NAMALWA (cell line): ENCODE data around the gene CABLES1.
"Not testable (repeated sequence)": the region's sequence is repeated elsewhere in the genome, so short reads cannot be mapped to it uniquely, and the experiment has no call there.

Experiments used
- DNase-seq: peaks from one replicate; pipeline ENCODE4 v3.0.0-alpha.2; 2015; ENCODE audit warnings: low spot score

The CABLES1 gene

GRCh38 chr18:23141104-23141999, 6.1 kb downstream of the CABLES1 start:
- DNase-seq: no peak

GRCh38 chr18:23142251-23142929, 7.1 kb downstream of the CABLES1 start:
- DNase-seq: no peak

- no peak for DNase-seq
Observed at GRCh38 chr18:23143016-23143814, 7.9 kb downstream of the CABLES1 start.

DNA sequence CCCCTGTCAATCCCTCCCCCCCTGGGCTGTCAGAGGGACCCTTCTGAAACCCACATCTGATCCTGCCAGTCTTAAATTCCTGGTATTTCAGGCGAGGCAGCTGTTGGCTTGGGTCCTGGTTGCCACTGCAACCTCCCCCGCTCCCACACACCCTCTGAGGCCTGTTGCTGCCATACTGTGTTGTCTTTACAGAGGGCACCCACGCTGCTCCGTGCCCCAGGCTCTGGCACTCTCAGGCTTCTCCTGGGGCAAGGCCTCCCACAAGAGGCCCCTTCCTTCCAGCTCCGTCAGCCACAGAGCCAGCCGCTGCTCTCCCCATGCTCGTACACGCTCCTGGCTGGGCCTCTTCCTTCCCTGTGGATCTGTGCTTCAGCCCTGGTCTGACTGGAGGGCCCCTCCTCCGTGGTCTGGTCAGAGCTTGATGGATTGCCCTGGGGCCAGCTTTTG, 8.6 kb downstream of the CABLES1 start:
- no peak for DNase-seq

DNA sequence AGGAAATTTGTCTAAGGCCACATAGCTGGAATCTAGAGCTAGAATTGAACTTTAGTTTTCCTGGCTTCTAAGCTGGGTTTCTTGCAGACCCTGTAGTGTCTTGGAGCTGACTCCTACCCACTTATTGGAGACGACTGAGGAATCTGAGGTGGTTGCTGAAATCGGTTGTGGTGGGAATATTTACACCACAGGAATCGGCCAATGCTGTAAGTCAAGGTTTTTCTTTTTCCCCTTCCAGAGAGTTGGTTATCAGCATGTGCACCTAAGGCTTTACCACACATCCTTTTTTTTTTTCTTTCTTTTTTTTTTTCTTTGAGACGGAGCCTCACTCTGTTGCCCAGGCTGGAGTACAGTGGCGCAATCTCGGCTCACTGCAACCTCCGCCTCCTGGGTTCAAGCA, 9.4 kb downstream of the CABLES1 start:
- DNase-seq: no peak

DNA sequence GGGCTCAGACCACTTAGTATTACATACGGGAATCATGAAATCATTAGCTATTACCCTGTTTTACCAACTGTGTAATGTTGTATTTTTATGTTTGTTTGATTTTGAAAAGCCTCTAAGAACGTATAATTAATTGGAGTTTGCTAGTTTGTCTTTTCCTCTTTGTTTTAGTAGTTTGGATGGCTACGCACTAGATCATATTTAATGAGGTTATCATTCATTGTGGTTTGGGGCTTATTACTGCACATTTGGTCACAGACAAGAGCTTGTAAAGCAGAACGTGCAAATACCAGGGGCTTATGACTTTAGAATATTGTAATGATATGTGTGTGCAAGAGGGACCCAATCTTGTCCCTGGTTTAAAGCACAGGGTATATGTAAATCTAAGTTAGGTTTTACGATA, 10.3 kb downstream of the CABLES1 start:
- DNase-seq: no peak

- DNase-seq: no peak
Observed at GRCh38 chr18:23146861-23147469, 11.7 kb downstream of the CABLES1 start.

- DNase-seq: no peak
Observed at GRCh38 chr18:23148382-23148781, 13.1 kb downstream of the CABLES1 start.

GRCh38 chr18:23149570-23149969, 14.3 kb downstream of the CABLES1 start:
- no peak for DNase-seq

GRCh38 chr18:23151414-23152099, 16.3 kb downstream of the CABLES1 start:
- no peak for DNase-seq

- no peak for DNase-seq
Observed at GRCh38 chr18:23154030-23154429, 18.7 kb downstream of the CABLES1 start.

DNA sequence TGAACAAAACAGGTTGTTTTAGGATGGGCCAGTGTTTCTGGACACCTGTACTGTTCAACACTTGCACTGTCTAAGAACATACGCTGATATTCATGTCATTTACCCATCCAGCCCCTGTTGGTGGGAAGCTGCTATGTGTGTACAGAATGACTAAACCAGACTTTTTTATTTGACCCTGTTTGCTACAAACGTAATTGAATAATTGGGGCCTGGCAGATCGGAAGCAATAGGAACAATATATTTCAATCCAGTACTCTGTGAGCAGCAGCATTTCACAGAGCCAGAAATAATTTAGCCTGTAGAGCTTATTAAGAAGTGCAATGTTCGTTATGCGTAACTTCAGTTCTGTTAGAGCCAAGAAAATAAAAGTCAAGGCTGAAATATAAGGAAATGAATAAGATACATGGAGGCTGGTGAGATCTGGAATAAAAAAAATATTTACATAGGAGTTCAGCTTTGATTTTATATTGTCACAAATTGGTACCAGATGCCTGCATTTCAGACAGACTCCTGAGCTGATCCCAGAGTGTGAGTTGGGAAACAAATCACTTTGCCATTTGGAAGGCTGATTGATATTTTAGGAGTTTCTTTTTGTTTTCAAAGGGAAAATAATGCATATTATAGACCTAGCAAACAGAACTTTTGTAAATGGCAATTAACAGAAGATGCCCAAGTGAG, 19.7 kb downstream of the CABLES1 start:
- no peak for DNase-seq

DNA sequence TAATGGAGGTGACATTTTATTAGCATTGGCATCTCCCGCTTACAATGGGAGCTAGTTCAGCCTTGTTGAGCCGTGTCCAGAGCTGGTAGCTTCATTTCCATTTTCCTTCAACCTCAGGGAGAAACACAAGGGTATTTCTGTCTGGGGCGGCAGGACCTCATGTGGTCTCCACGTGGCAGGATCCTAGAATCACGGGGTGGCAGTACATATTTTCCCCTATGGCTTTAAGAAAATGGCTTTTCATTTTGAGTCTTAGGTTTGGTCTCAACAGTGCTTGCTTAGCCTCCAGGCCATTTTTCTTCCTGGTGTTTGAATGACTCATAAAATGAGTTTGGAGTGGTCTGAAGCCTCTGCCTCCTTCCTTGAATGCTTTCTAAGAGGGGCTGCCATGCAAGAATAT, 20.3 kb downstream of the CABLES1 start:
- DNase-seq: no peak

DNA sequence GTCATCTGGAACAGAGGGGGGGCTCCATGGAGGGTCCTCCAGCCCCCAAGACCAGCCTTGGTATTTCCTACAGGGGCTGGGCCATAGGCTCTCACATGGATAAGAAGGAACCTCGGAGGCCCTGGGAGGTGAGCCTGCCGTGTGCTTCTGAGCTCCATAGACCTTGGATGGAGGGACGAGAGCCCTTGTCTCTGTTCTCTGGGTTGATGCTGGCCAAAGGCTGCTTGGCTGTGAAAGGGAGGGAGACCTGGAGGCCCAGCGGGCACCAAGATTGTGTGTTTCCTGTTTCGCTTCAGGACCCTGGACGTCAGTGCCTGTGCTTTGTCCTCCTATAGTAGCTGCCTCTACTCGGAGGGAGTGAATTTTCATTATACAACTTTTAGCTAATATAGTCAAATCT, 20.8 kb downstream of the CABLES1 start:
- no peak for DNase-seq

DNA sequence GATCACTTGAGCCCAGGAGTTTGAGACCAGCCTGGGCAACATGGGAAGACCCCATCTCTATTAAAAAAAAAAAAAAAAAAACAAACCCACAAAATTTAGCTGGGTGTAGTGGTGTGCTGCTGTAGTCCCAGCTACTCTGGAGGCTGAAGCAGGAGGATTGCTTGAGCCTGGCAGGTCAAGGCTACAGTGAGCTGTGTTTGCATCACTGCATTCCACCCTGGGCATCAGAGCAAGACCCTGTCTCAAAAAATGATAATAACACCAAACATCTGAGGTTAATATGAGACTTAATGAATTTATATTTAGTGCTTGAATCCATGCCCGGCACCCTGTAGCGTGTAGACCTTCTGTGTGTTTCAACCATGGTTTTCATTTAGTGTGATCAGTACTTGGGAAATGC, 22.8 kb downstream of the CABLES1 start:
- DNase-seq: no peak

- DNase-seq: not testable (repeated sequence)
Observed at GRCh38 chr18:23158884-23159283, 23.6 kb downstream of the CABLES1 start.

GRCh38 chr18:23159344-23159743, 24.1 kb downstream of the CABLES1 start:
- DNase-seq: no peak

DNA sequence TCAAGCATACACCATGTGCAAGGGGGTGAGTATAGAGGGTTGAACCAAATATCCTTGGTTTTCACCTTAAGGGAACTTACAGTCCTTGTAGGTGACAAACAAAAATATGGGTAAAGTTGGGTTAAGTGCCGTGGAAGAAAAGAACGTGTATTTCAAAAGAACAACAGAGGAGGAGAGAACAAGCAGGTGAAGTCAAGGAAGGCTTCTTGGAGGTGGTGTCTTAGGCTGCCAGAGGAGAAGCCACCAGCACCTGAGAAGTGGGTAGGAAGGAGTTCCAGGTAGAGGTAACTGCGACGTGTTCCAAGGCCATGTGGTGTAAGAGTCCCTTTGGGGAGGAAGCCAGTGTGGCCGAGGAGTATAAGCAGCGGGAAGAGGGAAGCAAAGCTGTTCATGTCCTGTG, 27.2 kb downstream of the CABLES1 start:
- no peak for DNase-seq

DNA sequence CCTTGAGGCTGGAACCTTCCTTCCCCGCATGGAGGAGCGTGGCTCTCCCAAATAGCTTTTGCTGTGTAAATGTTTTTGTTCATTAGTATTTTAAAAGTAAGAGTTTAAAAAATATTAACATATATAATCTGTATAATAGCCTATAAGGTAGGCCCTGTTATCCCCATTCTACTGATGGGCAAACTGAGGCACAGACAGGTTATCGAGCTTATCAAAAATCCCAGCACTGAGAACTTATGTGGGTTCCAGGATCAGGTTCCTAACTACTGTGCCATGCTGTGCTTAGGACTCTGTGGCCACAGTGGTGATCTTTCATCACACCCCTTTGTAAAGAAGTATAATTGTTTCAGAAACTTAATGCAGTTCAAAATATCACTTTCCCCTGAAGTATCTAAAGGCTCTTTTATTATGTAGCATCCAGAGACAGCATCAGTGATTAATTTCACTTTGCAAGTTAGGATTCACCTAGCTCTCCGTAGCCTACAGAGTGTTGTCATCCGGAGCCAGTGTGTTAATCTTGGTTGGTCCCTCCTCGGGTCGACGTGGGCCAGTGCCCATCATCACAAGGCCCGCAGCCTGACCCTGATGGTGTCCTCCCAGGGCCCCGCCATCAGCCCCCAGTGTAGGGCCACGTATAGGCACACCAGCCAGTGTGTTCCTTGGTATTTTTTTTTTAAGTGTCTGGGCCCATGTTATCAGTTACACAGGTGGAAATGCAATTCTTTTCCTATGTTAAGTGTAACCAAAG, 28.7 kb downstream of the CABLES1 start:
- no peak for DNase-seq
